ENCODE data around the gene NFIA. TPM values are rescaled to one million over a fixed set of nuclear protein-coding genes. Genes with fewer than 3 reads are reported as not detected.

The NFIA gene
- total RNA-seq, 1 experiment from 2014 or later: 4.6 TPM

GRCh38 chr1:61486783-61487536 lies 404.6 kb downstream of the NFIA start:
- no peak for DNase-seq (ENCODE audit: low read depth)

- DNase-seq (ENCODE audit: low read depth): no peak
These were observed 405.4 kb downstream of the NFIA start for GRCh38 chr1:61487801-61488200.

GRCh38 chr1:61490924-61491323 lies 408.6 kb downstream of the NFIA start:
- no peak for DNase-seq (ENCODE audit: low read depth)

GRCh38 chr1:61491497-61491896 lies 409.1 kb downstream of the NFIA start:
- peak; percentile 10 for DNase-seq (ENCODE audit: low read depth)

GRCh38 chr1:61494000-61494399 lies 411.6 kb downstream of the NFIA start:
- DNase-seq (ENCODE audit: low read depth): no peak

GRCh38 chr1:61496501-61496900 lies 414.1 kb downstream of the NFIA start:
- no peak for DNase-seq (ENCODE audit: low read depth)

GRCh38 chr1:61497013-61497412 lies 414.7 kb downstream of the NFIA start:
- DNase-seq (ENCODE audit: low read depth): no peak

GRCh38 chr1:61498342-61498741 lies 416.0 kb downstream of the NFIA start:
- DNase-seq (ENCODE audit: low read depth): peak; percentile 24

- DNase-seq (ENCODE audit: low read depth): no peak
These were observed 419.9 kb downstream of the NFIA start for GRCh38 chr1:61501971-61502916.

GRCh38 chr1:61504305-61504704 lies 421.9 kb downstream of the NFIA start:
- DNase-seq (ENCODE audit: low read depth): no peak

GRCh38 chr1:61504852-61505390 lies 422.6 kb downstream of the NFIA start:
- no peak for DNase-seq (ENCODE audit: low read depth)

GRCh38 chr1:61506236-61506635 lies 423.9 kb downstream of the NFIA start:
- no peak for DNase-seq (ENCODE audit: low read depth)

- DNase-seq (ENCODE audit: low read depth): no peak
These were observed 424.7 kb downstream of the NFIA start for GRCh38 chr1:61506944-61507500.
